EH (cell line): ENCODE measurements around the gene LHFPL4.
"Not testable (repeated sequence)": the region's sequence is repeated elsewhere in the genome, so short reads cannot be mapped to it uniquely, and the experiment has no call there.

Experiments used
- DNase-seq: peaks from one replicate; pipeline ENCODE4 v3.0.0-alpha.2; 2015; ENCODE audit warnings: low read depth

Gene LHFPL4

GRCh38 chr3:9536212-9536611 is 17.4 kb downstream of the LHFPL4 start:
- DNase-seq = no peak

GRCh38 chr3:9534429-9534828 is 19.2 kb downstream of the LHFPL4 start:
- DNase-seq = no peak

DNA sequence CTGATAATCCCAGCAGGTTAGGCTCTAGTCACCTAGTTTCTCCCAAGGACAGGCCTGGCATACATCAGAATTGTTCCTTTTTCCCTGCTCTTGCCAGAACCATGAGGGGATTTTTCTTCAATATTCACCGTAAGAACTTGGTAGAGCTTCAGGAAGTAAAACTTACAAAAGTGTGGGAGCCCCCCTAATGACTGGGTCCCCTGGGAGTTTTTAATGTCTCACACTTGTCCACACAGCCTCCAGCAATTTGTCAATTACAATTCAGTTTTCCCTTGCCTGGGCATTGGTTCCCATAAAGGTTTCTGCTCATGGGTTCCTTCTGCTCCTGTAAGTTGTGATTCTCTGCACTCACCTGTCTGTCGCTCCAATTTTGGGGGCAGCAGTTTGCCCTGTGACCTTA is 28.5 kb downstream of the LHFPL4 start:
- DNase-seq = no peak

- DNase-seq = no peak
Measured at GRCh38 chr3:9514956-9515355, 38.7 kb downstream of the LHFPL4 start.

GRCh38 chr3:9514306-9514705 is 39.3 kb downstream of the LHFPL4 start:
- no peak for DNase-seq

GRCh38 chr3:9512456-9513045 is 41.1 kb downstream of the LHFPL4 start:
- DNase-seq = no peak

- DNase-seq = no peak
Measured at GRCh38 chr3:9508781-9509180, 44.8 kb downstream of the LHFPL4 start.

DNA sequence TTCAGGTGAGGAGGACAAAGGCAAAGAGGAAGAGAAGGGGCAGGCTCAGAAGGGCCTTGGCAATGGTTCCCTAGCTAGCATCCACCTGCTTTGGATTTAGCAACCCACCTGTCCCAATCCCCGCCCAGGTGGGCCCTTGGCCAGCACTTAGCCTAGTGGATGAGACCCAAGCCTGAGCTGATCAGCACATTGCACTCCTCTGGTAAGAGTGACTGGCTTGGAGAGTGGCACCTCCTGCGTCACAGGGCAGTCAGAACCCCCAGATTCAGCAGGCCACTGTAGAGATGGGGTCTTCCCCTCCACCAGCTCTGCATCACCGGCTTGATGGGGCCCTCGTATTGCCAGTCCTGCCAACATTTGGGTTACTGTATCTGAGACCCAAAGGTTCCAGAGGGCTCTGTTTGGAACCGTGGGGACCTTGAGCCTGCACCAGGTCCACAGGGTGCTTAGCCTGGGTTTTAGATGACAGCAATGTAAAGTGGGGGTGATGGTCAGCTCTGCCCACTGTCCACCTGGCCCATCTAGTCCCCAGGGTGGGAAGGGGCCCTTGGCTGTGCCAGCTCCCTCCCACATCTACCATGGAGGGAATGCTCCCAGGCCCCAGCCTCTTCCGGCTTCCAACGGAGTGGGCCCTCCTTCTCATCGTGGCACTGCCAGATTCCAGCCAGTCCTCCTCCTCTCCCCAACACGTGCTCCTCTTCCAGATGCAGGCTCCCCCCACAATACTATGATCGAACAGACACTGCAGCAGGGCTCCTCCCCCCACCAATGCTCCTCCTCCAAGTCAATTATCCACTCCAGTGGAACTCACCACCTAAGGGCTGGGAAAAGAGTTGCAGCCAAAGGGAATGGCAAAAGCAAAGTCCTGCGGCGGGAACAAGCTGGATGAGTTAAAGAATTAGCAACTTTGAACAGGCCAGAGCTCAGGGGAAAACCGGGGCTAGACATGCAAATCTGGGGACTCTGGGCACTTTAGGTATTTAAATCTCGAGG is 45.7 kb downstream of the LHFPL4 start:
- no peak for DNase-seq

DNA sequence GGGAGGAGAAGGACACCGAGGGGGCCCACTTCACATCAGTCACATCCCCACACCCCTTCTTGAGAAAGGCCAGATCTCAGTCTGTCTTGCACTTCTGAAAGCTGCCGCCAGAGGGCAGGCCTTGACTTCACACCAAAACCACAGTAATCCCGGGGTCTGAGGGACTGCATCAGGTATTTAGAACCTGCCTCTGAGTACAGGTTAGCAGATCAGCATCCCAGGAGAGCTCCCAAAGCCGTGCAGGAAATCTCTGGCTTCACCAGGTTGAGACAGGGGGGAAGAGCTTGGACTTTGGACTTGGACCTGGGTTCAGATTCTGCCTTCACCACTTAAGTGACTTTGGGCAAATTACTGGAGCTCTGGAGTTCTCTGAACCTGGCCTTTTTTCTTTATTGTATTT is 50.3 kb downstream of the LHFPL4 start:
- DNase-seq = peak; percentile 62

- no peak for DNase-seq
Measured at GRCh38 chr3:9501226-9501625, 52.4 kb downstream of the LHFPL4 start.

- DNase-seq = peak; percentile 64
Measured at GRCh38 chr3:9500108-9501050, 53.2 kb downstream of the LHFPL4 start.

- DNase-seq = no peak
Measured at GRCh38 chr3:9499455-9500107, 54.0 kb downstream of the LHFPL4 start.

DNA sequence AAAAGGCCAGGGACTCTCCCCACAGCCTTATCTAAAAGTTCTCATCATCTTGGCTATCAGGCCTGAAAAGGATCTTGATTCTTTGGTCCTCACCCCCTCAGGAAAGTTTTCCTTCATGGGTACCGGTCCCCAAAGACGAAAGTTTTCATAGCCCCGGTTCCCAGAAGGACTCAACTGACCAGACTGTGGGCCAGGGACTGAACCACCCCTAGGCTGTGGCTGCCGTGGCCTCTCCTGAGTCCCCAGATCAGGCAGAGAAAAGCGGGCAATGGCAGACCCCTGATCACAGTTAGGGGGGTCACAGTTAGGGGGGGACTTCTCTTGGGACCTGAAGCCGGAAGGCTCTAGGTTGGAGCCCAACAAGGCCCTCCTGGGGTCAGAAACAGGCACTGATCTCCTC is 54.8 kb downstream of the LHFPL4 start:
- no peak for DNase-seq

GRCh38 chr3:9497821-9498565 is 55.6 kb downstream of the LHFPL4 start:
- DNase-seq = peak; percentile 65

DNA sequence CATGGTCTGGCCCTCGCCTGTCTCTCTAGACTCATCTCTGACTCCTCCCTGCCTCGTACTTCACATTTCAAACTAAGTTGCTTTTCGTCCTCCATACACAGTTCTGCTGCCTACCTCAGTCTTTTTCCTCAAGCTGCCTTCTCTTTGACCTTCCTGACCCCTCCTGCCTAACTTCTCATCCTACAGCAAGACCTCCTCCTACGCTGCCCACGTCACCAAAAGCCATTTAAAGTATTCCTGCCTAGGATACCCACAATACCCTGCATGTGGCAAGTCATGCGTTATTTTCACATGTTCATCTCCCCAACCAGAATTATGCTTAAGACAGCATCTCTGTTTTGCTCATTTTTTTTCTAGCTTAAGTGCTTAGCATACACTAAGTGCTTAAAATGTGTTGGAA is 56.7 kb downstream of the LHFPL4 start:
- no peak for DNase-seq

DNA sequence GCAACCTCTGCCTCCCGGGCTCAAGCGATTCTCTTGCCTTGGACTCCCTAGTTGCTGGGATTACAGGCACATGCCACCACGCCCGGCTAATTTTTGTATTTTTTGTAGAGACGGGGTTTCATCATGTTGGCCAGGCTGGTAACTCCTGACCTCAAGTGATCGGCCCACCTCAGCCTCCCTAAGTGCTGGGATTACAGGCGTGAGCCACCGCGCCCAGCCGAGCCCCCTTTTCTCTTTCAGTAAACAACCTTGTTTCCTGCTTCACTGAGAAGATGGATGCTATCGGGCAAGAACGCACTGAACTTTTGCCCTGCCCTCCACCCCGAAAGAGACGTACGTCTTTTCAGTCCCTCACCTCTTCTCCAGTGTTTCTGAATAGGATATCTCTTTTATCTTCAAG is 59.6 kb downstream of the LHFPL4 start:
- DNase-seq = not testable (repeated sequence)

- no peak for DNase-seq
Measured at GRCh38 chr3:9491506-9491905, 62.1 kb downstream of the LHFPL4 start.

DNA sequence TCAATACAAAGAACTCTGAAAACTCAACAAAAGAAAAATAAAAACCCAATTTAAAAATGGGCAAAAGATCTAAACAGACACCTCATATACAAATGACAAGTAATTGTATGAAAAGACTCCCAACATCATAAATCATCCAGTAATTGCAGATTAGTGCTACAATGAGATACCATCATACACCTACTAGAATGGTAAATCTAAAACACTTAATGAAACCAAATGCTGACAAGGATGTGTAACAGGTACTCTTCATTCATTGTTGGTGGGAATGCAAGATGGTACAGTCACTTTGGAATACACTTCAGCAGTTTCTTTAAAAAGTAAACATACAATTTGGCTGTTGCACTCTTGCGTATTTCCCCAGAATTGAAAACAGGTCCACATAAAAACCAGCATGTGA is 68.4 kb downstream of the LHFPL4 start:
- no peak for DNase-seq

DNA sequence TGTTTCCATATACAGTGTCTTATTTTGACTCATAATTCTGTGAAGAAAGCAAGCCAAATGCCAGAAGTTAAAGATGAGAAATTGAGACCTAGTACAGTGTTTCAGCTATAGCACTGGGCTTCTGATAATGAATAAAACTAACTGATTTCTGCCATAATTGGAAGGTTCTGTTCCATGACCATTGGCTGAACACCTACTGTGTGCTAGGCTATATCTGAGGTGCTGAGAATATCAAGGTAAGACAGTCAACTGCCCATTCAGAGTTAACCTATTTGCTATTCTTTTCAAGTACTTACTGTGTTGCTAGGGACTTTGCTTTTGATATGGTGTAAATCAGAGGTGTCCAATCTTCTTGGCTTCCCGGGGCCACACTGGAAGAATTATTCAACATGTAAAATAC is 73.4 kb downstream of the LHFPL4 start:
- no peak for DNase-seq

DNA sequence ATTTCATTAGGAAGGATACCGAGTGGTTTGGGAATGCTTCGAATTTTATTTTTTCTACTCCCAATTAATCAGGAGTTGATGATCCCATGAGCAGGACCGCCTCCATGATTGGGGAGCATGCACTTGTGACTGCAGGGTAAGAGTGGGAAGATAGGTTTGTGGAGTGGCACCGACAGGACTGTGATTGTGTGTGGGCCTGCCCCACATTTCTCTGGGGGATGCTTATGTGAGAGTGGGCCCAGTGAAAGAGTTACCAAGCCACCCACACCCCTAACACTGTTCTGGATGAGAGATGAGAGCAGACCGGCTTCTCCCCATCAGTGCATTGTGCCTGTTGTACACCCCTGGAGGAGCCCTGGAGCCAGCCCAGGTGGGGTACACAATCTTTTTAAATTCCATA is 76.7 kb downstream of the LHFPL4 start:
- no peak for DNase-seq

DNA sequence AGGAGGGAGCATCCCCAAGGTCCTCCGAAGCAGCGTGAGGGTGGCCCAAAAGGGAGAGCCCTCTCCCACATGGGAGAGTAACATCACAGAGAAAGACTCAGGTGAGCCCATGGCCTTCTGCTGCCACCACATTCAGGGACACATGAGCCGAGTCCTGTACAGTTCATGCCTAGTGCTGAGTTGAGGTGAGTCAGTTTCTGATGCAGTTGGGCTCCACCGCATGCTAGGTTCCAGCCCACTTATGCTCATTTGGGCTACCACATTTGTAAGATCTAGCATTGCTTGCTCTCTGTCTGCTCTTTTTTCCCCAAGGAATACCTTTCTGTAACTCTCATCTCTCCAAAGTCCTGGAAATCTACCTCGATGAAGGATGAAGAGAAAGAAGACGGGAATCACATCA is 79.1 kb downstream of the LHFPL4 start:
- no peak for DNase-seq
